Smooth muscle cell of the brain vasculature (primary cell): Measurements from ENCODE around the gene CENPT.
"Not testable (repeated sequence)": the region's sequence is repeated elsewhere in the genome, so short reads cannot be mapped to it uniquely, and the experiment has no call there.

ENCODE experiments used
- DNase-seq: peaks from one replicate; pipeline ENCODE4 v3.0.0-alpha.2; 2012; ENCODE audit warnings: low read depth, low spot score

Gene CENPT

DNA sequence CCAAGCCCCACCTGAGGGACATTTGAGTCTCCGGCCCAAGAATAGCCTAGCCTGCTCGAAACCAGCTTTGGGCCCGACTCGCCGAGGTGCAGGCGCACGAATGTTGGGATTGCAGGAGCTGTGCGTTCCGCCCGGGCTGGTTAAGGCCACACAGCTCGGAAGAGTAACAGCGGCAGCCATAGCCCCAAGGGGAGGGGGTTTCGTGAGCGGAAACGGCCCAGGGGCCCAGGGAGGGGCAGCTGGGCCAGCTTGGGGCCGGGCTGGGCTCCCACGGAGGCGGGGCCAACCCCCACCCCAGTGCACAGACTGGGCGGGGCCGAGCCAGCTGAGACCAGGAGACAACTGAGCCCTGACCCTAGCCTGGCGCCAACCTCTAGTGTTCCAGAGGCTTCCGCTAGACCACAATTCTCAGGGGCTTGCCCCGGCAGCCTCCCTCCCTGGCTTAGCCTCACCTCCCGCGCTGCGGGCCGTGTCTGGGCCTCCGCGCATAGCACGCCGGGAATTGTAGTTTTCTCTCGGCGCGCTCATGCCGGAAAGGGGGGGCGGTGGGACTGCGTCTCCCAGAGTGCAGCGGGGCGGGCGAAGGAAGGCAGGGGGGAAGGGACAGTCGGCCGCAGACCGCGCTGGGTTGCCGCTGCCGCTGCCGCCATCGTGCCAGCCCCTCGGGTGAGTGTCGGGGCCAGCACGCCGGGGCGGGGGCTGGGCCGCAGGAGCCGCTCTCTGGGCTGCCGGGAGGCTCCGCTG, 1.0 kb downstream of the CENPT start, which contains the start of gene NUTF2:
Gene NUTF2 (plus strand): TSS at position 614 of the 744 bp plus-strand sequence. CDS start 18,198 bp downstream, outside the sequence.
- peak; percentile 83 for DNase-seq

DNA sequence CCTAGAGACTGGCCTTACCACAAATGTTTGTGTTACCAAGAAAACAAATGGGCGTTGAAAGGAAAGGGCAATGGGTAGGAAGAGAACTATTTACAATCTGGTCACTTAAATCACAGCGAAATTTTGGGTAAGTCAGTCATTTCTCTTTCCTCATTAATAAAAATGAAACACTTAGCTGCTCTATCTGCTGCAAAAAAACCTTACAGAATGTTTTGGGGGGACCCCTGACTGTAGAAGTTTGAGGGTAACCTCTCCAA, 1.5 kb downstream of the CENPT start:
- DNase-seq: no peak

DNA sequence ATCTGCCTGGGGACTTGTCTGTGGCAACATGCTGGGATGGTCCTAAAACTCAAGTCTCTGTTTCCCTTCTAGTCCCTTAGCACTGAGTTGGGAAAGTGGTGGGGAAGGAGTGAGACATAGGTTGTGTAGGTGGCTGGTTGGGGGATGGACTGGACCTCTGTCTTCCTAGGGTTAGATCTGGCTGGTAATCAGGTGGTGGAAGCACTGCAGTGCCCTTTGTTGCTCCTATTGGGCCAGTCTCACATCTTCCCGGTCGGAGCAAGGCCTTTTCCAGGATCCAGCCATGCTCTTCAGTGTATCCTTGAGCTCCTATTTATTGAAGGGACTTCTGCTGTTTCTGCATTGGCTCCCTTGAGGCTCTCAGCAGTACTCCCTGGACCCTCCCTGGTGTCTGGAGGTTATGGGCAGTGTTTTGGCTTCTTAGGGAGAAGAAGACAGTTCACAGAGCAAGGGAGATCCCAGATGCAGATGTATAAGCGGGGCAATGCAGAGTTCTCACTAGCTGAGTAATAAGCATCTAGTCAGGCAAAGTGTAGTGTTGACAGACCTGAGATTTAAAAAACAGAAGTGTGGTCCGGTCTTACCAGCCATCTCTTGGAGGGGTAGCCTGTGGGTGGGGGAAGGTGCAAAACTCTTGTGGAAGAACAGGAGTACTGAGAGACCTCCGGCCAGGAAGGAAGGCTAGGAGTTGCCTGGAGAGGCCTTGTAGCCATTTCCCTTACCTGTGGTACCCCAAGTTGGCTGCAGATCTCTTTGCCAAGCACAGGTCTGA, 2.0 kb downstream of the CENPT start:
- DNase-seq: no peak

DNA sequence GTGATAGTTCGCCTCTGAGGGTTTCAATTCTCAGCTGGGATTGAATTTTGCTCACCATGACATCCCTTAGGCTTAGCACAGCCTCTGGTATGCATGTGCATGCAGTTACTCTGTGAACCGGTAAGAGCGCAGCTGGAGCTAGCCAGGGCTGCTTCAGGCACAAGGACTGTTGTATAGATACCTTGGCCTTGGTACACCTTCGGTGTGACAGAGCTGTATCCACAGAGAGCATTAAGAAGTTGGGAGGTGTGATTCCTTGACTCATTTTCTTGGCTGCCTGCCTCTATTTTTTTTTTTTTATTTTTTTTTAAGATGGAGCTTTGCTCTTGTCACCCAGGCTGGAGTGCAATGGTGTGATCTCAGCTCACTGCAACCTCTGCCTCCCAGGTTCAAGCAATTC, 3.0 kb downstream of the CENPT start:
- DNase-seq: no peak

DNA sequence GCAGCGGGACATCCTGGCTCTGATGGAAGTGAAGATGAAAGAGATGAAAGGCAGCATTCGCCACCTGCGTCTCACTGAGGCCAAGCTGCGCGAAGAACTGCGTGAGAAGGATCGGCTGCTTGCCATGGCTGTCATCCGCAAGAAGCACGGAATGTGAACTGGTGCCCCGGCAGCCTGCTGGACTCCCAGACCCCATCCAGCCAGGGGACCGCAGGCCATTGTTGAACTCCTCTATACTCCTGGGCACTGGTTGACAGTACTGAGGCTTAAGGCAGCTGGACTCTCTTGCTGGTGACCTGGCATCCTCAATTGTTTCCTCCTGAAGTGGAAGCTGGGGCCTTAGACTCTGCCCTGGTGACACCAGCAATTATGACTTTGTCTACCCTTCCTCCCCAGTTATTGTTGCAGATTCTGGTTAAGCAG, 4.1 kb downstream of the CENPT start:
- no peak for DNase-seq

DNA sequence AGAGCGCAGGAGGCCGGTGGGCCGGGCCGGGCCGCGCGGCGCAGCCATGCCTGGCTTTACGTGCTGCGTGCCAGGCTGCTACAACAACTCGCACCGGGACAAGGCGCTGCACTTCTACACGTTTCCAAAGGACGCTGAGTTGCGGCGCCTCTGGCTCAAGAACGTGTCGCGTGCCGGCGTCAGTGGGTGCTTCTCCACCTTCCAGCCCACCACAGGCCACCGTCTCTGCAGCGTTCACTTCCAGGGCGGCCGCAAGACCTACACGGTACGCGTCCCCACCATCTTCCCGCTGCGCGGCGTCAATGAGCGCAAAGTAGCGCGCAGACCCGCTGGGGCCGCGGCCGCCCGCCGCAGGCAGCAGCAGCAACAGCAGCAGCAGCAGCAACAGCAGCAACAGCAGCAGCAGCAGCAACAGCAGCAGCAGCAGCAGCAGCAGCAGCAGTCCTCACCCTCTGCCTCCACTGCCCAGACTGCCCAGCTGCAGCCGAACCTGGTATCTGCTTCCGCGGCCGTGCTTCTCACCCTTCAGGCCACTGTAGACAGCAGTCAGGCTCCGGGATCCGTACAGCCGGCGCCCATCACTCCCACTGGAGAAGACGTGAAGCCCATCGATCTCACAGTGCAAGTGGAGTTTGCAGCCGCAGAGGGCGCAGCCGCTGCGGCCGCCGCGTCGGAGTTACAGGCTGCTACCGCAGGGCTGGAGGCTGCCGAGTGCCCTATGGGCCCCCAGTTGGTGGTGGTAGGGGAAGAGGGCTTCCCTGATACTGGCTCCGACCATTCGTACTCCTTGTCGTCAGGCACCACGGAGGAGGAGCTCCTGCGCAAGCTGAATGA, 4.8 kb downstream of the CENPT start:
- DNase-seq: no peak

DNA sequence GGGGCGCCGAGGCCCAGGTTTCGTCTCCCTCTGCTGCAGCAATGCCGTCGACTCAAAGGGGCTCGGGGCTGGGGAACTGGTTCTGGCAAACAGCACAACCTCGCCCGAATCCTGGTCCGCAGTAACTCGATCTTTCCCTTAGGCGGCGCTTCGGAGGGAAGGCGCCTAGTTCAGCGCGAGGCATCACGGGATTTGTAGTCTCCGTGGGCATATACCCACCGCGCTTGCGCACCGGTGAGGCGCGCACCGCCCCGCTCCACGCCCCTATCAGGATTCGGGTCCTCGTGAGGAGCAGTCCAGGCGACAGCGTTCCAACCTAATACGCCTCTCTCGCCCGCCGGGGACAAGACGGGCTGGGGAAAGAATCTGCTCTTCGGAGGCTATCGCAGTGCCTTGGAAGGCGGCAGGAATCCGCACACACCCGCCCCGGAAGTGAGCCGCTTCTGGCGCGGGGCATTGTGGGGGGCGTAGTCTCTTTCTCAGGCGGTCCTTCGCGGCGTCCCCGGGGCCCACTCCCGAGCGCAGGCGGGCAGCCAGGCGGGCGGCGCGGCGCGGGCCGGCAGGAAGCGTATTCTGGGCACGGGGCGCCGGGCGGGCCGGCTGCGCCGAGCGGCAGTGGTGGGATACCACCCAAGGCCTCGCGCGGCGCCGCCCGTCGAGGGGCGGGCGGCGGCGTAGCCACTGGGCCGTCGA, 5.5 kb downstream of the CENPT start, which contains the start of gene THAP11:
Gene THAP11 (plus strand): TSS at position 505 of the 693 bp plus-strand sequence. CDS start 235 bp downstream, outside the sequence.
- DNase-seq: peak; percentile 92

DNA sequence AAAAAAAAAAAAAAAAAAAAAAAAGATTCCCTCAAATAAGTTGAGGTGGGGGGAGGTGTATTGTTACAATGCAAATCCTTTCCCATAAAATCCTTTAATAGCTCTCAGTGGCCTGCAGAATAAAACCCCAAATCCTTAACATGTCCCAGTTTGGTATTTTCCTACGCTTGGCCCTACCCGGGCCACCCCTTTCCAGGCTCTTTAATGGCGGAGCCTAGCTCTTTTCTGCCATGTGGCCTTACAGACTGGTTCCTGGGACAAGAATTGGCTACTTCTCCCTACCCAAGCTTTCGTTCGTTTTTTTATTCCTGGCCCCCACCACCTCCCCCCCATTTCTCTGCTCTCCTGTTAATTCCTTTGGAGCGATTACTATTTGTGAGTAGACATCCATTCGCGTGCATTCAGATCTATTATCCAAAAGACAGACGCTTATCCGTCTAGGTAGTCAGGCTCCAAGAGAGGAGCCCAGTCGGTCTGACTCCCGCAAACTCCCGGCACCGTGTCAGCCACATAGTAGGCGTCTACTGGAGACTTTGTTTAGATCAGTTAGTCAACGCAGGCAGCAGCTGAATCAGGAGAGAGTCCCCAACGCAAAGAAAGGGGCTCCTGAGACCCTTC, 6.2 kb downstream of the CENPT start:
- no peak for DNase-seq

DNA sequence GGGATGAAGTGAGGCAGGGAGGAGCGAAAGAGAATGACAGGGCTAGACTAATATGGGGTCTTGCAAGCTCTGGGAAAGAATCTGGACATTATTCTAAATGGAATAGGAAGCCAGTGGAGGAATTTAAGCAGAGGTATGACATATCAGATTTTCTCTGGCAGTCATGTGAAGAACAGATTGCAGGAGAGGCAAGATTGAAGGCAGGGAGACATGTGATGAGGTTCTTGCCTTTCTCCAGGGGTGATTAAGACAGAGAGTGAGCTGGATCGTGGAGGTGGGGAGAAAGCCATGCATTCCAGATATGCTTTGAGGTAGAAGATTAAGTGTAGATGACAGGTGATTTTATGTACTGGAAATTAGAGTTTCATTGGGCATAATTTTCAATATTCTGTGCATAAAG, 9.7 kb downstream of the CENPT start:
- DNase-seq: no peak

DNA sequence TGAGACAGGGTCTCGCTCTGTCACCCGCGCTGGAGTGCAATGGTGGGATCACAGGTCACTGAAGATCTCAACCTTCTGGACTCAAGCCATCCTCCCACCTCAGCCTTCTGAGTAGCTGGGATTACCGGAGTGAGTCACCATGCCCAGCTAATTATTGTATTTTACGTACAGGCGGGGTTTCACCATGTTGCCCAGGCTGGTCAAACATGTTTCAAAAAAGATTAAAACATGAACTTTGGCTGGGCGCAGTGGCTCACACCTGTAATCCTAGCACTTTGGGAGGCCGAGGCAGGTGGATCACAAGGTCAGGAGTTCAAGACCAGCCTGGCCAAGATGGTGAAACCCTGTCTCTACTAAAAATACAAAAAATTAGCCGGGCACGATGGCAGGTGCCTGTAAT, 10.3 kb downstream of the CENPT start:
- not testable (repeated sequence) for DNase-seq

DNA sequence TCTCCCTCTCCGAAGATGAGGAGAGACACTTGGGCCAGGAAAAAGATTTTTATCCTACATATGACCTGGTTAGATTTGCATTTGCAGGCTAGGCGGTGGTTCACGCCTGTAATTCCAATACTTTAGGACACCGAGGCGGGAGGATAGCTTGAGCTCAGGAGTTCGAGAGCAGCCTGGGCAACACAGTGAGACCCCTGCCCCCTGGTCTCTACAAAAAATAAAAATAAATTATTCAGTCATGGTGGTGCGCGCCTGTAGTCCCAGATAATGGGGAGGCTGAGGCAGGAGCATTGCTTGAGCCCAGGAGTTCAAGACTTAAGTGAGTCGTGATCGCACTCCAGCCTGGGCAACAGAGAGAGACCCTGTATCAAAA, 13.3 kb downstream of the CENPT start:
- no peak for DNase-seq

DNA sequence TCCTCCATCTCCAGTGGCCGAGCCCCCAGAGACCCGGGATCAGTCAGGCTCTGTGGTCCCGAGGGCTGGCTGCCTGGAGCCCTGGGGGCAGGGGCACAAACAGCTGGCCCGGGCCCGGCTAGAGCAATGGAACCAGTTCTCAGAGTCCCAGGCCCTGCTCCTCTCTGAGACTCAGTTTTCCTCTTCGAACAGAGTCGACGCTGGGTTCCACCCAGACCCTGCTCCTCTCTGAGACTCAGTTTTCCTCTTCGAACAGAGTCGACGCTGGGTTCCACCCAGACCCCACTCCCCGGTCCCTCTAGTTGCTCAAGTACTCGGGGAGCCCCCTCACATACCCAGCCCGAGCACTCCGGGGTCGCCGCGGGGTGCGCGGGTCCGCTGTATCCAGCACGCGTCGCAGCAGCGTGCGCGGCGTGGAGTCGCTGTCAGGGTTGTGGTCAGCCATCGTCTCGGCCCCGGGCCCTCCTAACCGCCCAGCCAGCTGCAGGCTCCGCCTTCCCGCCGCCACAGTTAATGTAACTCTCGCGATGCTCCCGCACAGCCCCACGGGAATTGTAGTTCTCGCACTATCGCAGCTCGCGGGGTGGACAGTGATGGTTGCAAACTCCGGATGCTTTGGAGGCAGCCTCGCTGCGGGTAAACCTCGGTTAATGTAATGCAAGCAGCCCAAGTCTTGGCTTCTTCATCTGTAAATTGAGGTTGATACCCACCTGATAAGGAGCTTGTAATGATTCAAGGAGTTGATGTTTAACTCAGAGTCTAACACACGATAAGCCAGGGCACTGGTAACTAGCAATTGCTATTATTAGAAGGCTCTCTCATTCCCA, 13.9 kb downstream of the CENPT start:
- peak; percentile 77 for DNase-seq

DNA sequence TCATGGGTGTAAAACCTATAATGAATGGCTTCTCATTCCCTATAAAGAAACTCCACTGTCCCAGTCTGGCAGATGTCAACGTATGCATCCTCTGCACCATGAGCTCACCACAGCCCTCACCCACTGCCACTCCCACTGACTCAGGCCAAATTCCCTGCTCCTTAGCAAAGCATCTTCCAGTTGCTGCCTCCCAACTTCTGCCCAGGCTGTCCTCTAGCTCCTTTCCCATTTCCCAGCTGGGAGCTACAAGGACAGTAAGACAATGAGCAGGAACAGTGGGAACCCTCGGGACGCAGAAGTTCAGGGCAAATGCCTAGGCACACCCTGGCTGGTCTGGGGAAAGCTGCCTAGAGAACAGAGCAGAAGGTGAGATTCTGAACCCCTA, 14.5 kb downstream of the CENPT start:
- DNase-seq: no peak

DNA sequence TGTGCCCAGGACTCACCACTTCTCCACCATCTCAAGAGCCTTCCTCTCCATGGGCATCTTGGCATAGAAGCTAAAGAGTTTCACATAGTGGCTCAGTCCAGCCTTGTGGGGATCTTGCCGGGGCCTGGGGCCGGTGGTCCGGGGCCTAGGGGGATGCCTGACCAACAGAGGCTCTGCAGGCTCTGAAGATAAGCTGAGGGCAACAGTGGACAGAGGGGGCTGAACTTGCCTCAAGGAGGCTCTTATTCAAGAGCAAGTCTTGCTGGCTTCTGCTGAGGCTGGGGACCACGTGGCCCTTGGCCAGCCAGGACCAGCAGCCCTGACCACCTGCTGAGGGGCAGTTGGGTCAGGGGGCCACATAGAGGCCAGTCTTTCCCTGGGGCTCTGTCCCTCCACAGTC, 18.8 kb downstream of the CENPT start:
- DNase-seq: no peak

DNA sequence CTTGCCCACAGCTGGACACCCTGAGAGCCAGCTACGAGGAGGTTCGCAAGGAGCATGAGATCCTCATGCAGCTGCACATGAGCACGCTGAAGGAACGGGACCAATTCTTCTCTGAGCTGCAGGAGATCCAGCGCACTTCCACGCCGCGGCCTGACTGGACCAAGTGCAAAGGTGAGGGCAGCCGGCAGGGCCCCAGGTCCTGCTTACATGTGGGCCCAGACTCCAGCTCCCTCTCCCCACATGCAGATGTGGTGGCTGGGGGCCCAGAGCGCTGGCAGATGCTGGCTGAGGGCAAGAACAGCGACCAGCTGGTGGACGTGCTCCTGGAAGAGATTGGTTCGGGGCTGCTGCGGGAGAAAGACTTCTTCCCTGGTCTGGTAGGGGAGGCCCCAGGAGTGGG, 21.6 kb downstream of the CENPT start:
- DNase-seq: no peak

DNA sequence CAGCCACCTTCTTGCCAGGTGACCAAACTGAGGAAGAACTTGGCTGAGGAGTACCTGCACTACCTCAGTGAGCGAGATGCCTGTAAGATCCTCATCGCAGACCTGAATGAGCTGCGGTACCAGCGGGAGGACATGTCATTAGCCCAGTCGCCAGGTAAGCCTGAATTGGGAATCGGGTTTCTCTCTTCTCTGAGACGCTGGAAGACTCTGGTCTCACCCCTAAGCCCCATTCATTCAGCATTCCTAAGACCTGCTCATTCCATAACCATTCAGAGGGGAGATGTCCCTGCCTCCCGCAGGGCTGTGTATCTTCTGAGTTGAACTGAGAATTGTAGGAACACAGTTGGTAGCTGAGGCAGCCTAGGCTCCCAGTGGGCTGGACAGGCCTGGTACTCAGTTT, 22.4 kb downstream of the CENPT start:
- no peak for DNase-seq

DNA sequence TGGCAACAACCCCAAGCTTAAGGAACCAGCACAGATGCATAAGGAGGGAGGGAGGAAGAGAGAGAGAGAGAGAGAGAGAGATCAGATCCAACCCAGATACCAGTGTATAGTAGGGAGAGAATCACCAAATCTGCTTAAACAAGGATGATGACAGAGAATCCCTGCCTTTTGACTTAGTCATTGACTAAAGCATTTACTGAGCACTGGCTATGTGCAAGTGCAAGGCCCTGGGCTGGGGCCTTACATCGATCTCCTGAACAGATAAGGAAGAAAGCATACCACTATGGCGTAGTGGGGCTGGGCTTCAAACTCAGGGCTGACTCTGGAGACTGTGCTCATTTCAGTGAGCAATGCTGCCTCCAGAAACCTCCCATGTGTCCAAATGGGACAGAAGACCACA, 25.0 kb downstream of the CENPT start:
- no peak for DNase-seq

DNA sequence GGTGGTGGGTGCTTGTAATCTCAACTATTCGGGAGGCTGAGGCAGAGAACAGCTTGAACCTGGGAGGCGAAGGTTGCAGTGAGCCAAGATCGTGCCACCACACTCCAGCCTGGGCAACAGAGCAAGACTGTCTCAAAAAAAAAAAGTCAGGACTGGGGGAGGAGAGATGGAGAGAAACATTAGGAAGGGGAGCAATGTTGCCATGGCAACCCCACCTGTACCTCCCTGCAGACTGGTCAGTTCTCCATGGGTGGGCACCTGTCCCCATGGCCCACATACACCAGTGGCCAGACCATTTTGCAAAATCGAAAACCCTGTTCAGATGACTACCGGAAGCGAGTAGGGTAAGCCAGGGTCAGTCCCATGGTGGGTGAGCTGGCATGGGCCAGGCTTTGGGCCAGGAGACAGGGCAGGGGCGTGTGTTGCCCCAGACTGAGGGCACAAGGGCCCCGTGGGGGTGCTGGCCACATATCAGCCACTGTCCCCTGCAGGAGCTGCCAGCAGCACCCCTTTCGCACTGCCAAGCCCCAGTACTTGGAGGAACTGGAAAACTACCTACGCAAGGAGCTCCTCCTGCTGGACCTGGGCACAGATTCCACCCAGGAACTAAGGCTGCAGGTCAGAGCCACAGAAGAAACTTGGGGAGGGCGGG, 26.8 kb downstream of the CENPT start:
- DNase-seq: no peak

DNA sequence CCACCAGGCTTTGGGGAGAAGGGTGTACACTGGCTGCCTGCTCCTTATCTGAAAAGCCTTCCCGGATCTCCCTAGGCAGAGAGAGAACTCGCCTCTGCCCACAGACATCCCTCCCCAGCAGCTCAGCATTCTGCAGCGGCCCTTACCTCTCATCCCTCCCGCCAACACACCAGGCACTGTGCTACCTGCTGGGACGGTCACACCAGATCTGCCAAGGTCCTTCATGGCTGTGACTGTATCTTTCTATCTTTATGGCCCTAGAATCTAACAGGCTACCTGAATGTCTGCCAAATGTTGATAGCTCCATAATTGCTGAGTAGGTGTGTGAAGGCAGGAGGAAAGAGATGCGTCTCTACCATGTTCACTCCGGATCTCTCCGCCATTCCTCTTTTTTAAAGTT, 32.9 kb downstream of the CENPT start:
- no peak for DNase-seq

DNA sequence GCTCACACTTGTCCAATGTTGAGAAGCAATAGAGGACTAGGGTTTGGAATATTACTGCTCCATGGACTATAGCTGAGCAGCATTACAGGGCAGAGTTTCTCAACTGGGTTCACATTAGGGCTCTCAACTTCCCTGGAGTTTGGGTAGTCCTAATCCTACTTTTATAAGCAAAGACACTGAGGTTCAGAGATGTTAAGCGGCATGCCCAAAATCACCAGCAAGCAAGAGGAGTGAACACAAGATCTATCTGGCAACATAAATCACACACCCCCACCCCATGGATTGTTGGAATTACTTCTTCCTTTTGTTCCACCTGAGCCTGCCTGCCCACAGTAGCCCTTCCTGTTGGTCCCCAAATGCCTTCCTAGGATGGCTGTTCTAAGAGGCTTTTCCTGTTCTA, 35.6 kb downstream of the CENPT start:
- DNase-seq: no peak
